Astrocyte (in vitro differentiated cells and primary cell): ENCODE data around the gene FAM50B.

Experiments
- EZH2 ChIP-seq: IDR thresholded peaks from 2 replicates; pipeline ENCODE4 v1.6.1; 2012; ENCODE audit warnings: mild to moderate bottlenecking, low read length, inconsistent platforms; ENCODE audit not compliant: insufficient read depth
- TF ChIP-seq, protein P1 (sequence below): IDR thresholded peaks from 2 replicates; pipeline ENCODE4 v1.5.1; 2011; ENCODE audit warnings: low read depth, mild to moderate bottlenecking, inconsistent platforms, low read length, moderate library complexity; ENCODE audit not compliant: insufficient read depth

DNA sequence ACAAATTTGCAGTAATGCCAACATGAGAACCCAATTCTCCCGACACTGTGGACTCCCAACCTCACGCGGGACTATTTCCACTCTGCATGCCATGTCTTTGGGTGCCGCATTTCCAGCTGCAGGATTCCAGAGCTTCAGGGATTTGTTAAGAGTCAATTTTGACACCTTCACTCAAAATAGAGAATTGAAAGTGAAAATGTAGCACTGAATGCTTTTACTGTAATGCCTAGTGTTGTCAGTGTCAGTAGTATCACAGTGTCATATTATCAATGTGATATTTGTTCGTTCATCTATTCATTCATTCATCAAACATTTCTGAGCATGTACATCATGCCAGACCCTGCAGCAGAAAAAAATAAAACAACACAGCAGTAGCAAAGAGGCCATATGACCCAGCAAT is 13.4 kb upstream of the FAM50B start:
- TF ChIP-seq, protein P1, sequence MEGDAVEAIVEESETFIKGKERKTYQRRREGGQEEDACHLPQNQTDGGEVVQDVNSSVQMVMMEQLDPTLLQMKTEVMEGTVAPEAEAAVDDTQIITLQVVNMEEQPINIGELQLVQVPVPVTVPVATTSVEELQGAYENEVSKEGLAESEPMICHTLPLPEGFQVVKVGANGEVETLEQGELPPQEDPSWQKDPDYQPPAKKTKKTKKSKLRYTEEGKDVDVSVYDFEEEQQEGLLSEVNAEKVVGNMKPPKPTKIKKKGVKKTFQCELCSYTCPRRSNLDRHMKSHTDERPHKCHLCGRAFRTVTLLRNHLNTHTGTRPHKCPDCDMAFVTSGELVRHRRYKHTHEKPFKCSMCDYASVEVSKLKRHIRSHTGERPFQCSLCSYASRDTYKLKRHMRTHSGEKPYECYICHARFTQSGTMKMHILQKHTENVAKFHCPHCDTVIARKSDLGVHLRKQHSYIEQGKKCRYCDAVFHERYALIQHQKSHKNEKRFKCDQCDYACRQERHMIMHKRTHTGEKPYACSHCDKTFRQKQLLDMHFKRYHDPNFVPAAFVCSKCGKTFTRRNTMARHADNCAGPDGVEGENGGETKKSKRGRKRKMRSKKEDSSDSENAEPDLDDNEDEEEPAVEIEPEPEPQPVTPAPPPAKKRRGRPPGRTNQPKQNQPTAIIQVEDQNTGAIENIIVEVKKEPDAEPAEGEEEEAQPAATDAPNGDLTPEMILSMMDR, result no peak
- no peak for TF ChIP-seq EZH2
